G401 (cell line): ENCODE results near the gene HIF3A. TPM values are rescaled to one million over a fixed set of nuclear protein-coding genes. Genes with fewer than 3 reads are reported as not detected.

Experiments used
- DNase-seq: peaks from one replicate; pipeline ENCODE4 v3.0.0-alpha.2; 2015; ENCODE audit warnings: low spot score
- in situ Hi-C: cut with HindIII; loops from 2 replicates; pipeline ENCODE4 v1.10.0; 2016; ENCODE audit warnings: low sequenced_read_pairs, mixed read lengths
- total RNA-seq: library from RNA; depleted of rRNA; stranded (reverse); fragments of >200 nt; shearing (Covaris generic); gene quantifications from 2 replicates; pipeline ENCODE4 v1.2.3, GENCODE V29; 2014

HIF3A gene
- total RNA-seq, 1 experiment from 2014 or later: not detected

DNA sequence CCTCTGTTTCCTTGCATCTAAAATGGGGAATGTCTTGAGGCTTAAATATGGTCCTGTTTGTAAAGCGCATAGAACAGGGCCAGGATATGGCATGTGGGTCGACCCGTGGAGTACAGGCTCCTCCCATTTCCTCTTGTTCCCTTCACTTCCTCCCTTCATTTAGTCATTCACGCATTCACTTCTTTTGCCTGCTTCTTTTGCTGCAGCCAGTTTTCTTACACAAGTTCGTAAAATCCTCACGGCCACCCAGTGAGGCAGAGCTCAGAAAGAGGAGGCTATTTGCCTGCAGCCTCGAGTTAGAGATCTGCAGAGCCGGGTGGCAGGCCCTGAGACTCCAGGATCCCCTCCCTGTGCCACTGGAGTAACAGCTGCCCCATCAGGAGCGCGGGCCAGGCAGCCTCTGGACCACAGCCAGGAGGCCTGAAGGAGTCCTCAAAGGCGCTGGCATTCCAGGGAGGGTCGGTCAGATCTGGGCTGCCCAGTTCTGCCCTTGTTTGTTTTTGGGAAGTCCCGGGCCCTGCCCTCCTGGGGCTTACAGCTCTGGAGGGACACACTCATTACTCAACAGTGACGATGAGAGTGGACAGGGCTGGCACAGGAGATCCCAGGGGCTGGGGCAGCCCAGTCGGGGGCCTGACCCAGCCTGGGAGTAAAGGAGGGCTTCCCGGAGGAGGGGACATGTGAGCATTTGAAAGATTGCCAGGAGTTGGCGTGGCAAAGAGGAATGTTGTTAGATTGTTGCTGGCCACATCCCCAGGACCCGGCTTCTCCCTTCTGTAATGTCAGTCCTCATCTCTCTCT is 54.6 kb downstream of the HIF3A start:
- no peak for DNase-seq

GRCh38 chr19:46353730-46354528 is 57.1 kb downstream of the HIF3A start:
- no peak for DNase-seq
- in situ Hi-C loops: no loop called here

More for the DNA sequence above, 54.6 kb downstream of the HIF3A start:
- in situ Hi-C loops: no loop called here

DNA sequence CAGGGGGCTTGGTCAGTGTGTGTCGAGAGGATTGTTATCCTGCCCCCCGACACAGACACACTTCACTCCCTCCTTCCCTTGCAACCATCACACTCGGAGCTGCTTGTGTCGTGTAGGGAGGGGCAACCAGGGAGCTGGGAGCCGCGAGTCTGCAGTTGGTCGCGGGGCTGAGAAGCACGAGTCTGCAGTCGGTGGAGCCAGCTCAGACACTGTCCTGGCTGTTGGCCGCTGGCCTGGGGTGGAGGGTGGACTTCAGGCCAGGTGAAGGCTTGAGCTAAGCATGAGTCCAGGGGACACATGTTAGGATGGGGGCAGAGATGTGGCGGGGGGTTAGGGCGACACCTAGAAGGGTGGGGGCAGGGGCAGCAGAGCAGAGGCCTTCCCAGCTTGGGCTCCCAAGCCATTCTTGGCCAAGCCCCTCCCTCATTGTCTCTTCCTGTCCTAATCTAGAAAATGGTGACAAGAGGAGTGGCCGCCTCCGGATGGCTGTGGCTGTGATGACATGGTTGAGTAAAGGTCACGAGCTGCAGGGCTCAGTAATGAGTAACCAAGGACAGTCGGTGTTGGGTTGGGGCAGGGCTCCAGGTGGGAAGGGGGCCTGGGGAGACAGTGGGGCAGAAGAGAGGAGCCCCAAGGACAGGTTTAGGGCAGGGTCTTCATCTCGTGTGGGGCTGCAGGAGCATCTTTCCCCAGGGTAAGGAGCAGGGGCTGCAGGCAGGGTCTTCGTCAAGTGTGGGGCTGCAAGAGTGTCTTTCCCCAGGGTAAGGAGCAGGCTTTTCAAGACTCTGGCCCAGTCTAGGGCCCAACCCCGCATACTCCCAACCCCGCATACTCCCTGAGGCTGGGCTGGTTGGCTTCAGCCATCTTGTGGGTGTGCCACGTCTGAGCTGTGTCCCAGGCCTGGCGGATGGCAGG is 58.6 kb downstream of the HIF3A start:
- in situ Hi-C loops: no loop called here
- DNase-seq: no peak

- in situ Hi-C loops: no loop called here
- no peak for DNase-seq
Measured at GRCh38 chr19:46356149-46357055, 59.6 kb downstream of the HIF3A start.

- no peak for DNase-seq
- in situ Hi-C loops: no loop called here
Measured at GRCh38 chr19:46357846-46358583, 61.2 kb downstream of the HIF3A start.

GRCh38 chr19:46361915-46362314 is 65.1 kb downstream of the HIF3A start:
- in situ Hi-C loops: no loop called here
- no peak for DNase-seq

DNA sequence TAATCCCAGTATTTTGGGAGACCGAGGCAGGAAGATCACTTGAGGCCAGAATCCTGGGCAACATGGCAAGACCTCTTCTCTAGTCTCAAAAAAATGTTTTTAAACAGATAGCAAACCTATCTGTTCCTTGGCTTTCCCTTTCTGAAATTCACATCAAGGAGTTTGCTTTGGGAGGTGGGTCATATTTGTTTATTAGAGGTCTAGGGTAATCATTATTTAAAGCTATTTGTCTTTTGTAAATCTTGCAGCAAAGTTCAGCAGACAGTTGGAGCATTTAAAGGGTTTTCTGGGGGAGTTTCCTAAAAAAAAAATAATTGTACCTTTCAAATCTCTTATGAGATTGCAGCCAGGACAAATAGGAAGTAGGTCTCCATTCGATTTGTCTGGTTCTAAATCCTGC is 67.5 kb downstream of the HIF3A start:
- DNase-seq: no peak
- in situ Hi-C loops: no loop called here

GRCh38 chr19:46365561-46365960 is 68.7 kb downstream of the HIF3A start:
- DNase-seq: no peak
- in situ Hi-C loops: no loop called here

GRCh38 chr19:46366620-46367292 is 69.9 kb downstream of the HIF3A start:
- in situ Hi-C loops: no loop called here
- no peak for DNase-seq

- DNase-seq: no peak
- in situ Hi-C loops: no loop called here
Measured at GRCh38 chr19:46367426-46367825, 70.6 kb downstream of the HIF3A start.

DNA sequence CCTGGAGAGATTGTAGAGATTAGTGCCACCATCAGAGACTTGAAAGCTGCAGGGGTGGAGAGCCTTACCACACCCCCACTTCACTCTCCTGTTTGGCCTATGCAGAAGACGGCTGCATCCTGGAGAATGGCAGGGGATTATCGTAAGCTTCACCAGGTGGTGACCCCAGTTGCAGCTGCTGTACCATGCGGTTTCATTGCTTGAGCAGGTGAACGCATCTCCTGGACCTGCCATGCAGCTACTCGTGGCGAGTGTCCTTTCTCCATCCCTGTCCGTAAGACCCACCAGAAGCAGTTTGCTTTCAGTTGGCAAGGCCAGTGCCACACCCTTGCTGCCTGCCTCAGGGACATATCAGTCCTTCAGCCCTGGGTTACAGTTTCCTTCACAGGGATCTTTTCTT is 71.3 kb downstream of the HIF3A start:
- in situ Hi-C loops: no loop called here
- DNase-seq: no peak

GRCh38 chr19:46369817-46370216 is 73.0 kb downstream of the HIF3A start:
- no peak for DNase-seq
- in situ Hi-C loops: no loop called here

GRCh38 chr19:46371371-46371901 is 74.6 kb downstream of the HIF3A start:
- no peak for DNase-seq
- in situ Hi-C loops: no loop called here

- DNase-seq: peak; percentile 32
- in situ Hi-C loops: no loop called here
Measured at GRCh38 chr19:46372901-46373490, 76.2 kb downstream of the HIF3A start.

GRCh38 chr19:46373491-46374359 is 76.9 kb downstream of the HIF3A start:
- peak; percentile 67 for DNase-seq
- in situ Hi-C loops: no loop called here
